ENCODE measurements around the gene HERC2.
"Not testable (repeated sequence)": the region's sequence is repeated elsewhere in the genome, so short reads cannot be mapped to it uniquely, and the experiment has no call there.

DNA sequence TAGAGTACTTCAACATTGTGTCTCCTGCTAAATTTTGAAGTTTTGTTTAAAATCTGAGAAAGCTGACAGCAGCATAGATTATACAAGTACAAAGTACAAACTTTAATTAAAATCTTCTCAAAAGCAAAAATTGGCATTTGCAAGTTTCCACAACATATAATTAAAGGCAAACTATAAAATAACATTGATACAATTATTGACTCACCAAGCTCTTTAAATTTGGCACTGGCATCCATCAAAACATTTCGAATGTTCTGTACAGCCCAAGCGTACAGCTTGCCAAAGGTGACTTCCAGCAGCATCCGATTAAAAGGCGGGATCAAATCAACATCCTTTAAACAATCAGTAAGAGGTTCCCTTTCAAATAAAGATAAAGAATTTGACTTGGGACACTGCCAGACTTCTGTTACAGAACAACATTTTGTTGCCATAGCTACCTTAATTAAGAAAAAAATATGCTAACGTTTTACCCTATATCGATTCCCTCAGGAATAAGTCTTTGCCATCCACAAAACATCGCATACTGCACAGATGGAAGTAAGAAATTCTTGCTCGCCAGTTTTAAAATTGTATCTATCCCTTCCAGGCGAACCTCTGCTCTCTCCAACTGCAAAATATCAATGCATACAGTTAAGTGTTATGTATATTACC is 92.9 kb downstream of the HERC2 start:
- TF ChIP-seq CTCF (IDR thresholded peaks at IDR 0.05); SIN3A (IDR thresholded peaks at IDR 0.05; ENCODE audit: borderline replicate concordance, insufficient read depth, low read depth, low read length); POLR2AphosphoS5 (IDR thresholded peaks at IDR 0.05; ENCODE audit: low read depth, low read length); TCF7L2 (IDR thresholded peaks at IDR 0.05; ENCODE audit: low read depth, low read length): not testable (repeated sequence)
- TF ChIP-seq, protein P1, sequence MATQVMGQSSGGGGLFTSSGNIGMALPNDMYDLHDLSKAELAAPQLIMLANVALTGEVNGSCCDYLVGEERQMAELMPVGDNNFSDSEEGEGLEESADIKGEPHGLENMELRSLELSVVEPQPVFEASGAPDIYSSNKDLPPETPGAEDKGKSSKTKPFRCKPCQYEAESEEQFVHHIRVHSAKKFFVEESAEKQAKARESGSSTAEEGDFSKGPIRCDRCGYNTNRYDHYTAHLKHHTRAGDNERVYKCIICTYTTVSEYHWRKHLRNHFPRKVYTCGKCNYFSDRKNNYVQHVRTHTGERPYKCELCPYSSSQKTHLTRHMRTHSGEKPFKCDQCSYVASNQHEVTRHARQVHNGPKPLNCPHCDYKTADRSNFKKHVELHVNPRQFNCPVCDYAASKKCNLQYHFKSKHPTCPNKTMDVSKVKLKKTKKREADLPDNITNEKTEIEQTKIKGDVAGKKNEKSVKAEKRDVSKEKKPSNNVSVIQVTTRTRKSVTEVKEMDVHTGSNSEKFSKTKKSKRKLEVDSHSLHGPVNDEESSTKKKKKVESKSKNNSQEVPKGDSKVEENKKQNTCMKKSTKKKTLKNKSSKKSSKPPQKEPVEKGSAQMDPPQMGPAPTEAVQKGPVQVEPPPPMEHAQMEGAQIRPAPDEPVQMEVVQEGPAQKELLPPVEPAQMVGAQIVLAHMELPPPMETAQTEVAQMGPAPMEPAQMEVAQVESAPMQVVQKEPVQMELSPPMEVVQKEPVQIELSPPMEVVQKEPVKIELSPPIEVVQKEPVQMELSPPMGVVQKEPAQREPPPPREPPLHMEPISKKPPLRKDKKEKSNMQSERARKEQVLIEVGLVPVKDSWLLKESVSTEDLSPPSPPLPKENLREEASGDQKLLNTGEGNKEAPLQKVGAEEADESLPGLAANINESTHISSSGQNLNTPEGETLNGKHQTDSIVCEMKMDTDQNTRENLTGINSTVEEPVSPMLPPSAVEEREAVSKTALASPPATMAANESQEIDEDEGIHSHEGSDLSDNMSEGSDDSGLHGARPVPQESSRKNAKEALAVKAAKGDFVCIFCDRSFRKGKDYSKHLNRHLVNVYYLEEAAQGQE (IDR thresholded peaks at IDR 0.05; ENCODE audit: insufficient read depth in 1 of 2, low read depth in 2 of 2, low read length in 1 of 2): not testable (repeated sequence)
